CD4-positive, alpha-beta memory T cell (primary cell): ENCODE results near the gene SCAMP5. TPM values are rescaled to one million over a fixed set of nuclear protein-coding genes. Genes with fewer than 3 reads are reported as not detected.

ENCODE experiments used
- CTCF ChIA-PET: fragments of 350-600 bp; sonication (Branson Sonifier 250); formaldehyde crosslinking; loops from one replicate; lab custom pipeline; 2021; ENCODE audit warnings: inconsistent platforms; ENCODE audit not compliant: partially characterized antibody; lab: Charles Lee
- POLR2A ChIA-PET: fragments of 350-600 bp; sonication (Branson Sonifier 250); formaldehyde crosslinking; loops from one replicate; lab custom pipeline; 2021; ENCODE audit not compliant: partially characterized antibody; lab: Charles Lee
- DNase-seq, 5 donors: peaks; one replicate each; pipeline versions ENCODE4 v3.0.0 to v3.0.0-alpha.2; 2020 to 2022; ENCODE audit warnings: mixed read lengths in 1 of 5
- H3K27ac ChIP-seq: one replicate; pipeline ENCODE4 v1.7.0; 2013; ENCODE audit warnings: low read depth, low read length
- H3K27me3 ChIP-seq: 2 replicates; pipeline ENCODE4 v1.7.0; 2013; ENCODE audit warnings: mild to moderate bottlenecking, low read length, moderate library complexity; ENCODE audit not compliant: insufficient read depth
- H3K36me3 ChIP-seq: 2 replicates; pipeline ENCODE4 v1.7.0; 2013; ENCODE audit warnings: mild to moderate bottlenecking, low read length, moderate library complexity; ENCODE audit not compliant: insufficient read depth
- H3K4me1 ChIP-seq: 2 replicates; pipeline ENCODE4 v1.7.0; 2013; ENCODE audit warnings: mild to moderate bottlenecking, low read length, moderate library complexity; ENCODE audit not compliant: insufficient read depth
- H3K4me3 ChIP-seq, 2 donors: one replicate each; pipeline ENCODE4 v1.7.0; 2013; ENCODE audit warnings: low read length in 2 of 2, mild to moderate bottlenecking in 1 of 2
- H3K9me3 ChIP-seq, 2 donors: one replicate each; pipeline ENCODE4 v1.7.0; 2013; ENCODE audit warnings: low read length in 2 of 2, control low read depth in 1 of 2; ENCODE audit not compliant: control insufficient read depth in 1 of 2
- H3K27ac Mint-ChIP-seq, 7 donors: one replicate each; pipeline ENCODE4 v1.8.0; 2020 to 2021; ENCODE audit warnings: mixed read lengths in 7 of 7, mild to moderate bottlenecking in 6 of 7, inconsistent platforms in 3 of 7, moderate library complexity in 3 of 7
- H3K27me3 Mint-ChIP-seq, 2 donors: one replicate each; pipeline ENCODE4 v1.8.0; 2020 to 2021; ENCODE audit warnings: mixed read lengths in 2 of 2
- H3K36me3 Mint-ChIP-seq, 2 donors: one replicate each; pipeline ENCODE4 v1.8.0; 2020 to 2021; ENCODE audit warnings: mixed read lengths in 2 of 2, inconsistent platforms in 1 of 2, mild to moderate bottlenecking in 1 of 2
- H3K4me1 Mint-ChIP-seq, 4 donors: one replicate each; pipeline ENCODE4 v1.8.0; 2020 to 2021; ENCODE audit warnings: mixed read lengths in 4 of 4, mild to moderate bottlenecking in 1 of 4
- H3K4me3 Mint-ChIP-seq, 8 donors: one replicate each; pipeline ENCODE4 v1.8.0; 2020 to 2021; ENCODE audit warnings: mixed read lengths in 8 of 8, mild to moderate bottlenecking in 7 of 8, moderate library complexity in 6 of 8, inconsistent platforms in 3 of 8
- H3K9me3 Mint-ChIP-seq, 8 donors: one replicate each; pipeline ENCODE4 v1.8.0; 2020 to 2021; ENCODE audit warnings: mixed read lengths in 8 of 8, mild to moderate bottlenecking in 5 of 8, inconsistent platforms in 3 of 8, moderate library complexity in 1 of 8
- intact Hi-C: fragments of 100-400 bp; cut with micrococcal nuclease; formaldehyde crosslinking; loops from one replicate; pipeline ENCODE4 v1.15.1; 2023
- polyA plus RNA-seq, 2 donors: library from polyadenylated mRNA; unstranded; fragments of 300-500 nt; fragmentation: Illumina TruSeq; gene quantifications; one replicate each; pipeline ENCODE4 v1.2.3, GENCODE V29; 2021
- total RNA-seq, 2 experiments: library from RNA; stranded (reverse); gene quantifications; one replicate each; pipeline ENCODE4 v1.2.3, GENCODE V29; 2021

SCAMP5 gene
- total and polyA plus RNA-seq, 4 experiments from 2014 or later = 0.15 to 0.33 (median 0.26) TPM; not detected in 1

GRCh38 chr15:75023872-75024636, 28.7 kb downstream of the SCAMP5 start:
- peak overlapping the region; percentile 76 for H3K27ac ChIP-seq
- ChIA-PET CTCF (interaction anchor here (0.6 to 8.4 kb wide), 5 partner anchors 43 to 483 kb away, joined by 3 to 126 read pairs (median 3); partner anchors contain the start of gene C15orf39), POLR2A (interaction anchor here (0.6 to 3.6 kb wide), 18 partner anchors 19 to 624 kb away, joined by 3 to 23 read pairs (median 5); partner anchors contain the start of genes C15orf39, CLK3, COX5A and FAM219B)
- Mint-ChIP-seq H3K4me1 (peaks cover 11 to 30% (median 19%) of the 10 kb centered on the region in 4 donors), H3K9me3 (no peaks in the 10 kb centered on the region), H3K4me3 (peak overlapping the region; percentile 92 to 99 (median 96)), H3K27me3 (no peaks in the 10 kb centered on the region), H3K27ac (peak overlapping the region; percentile 71 to 97 (median 93)), H3K36me3 (peaks cover under 1 to 10% of the 10 kb centered on the region in 2 donors)
- H3K27me3 ChIP-seq = no peaks in the 10 kb centered on the region
- H3K4me3 ChIP-seq = peak overlapping the region; percentile 95 to 100
- no peaks in the 10 kb centered on the region for H3K9me3 ChIP-seq
- intact Hi-C loops = loop anchor here (1.0 to 10.0 kb wide), 9 partner anchors 29 to 1029 kb away; partner anchors contain the start of genes COX5A, EDC3, FBXO22 and MAN2C1
- H3K36me3 ChIP-seq = no peaks in the 10 kb centered on the region
- H3K4me1 ChIP-seq = peaks cover 21% of the 10 kb centered on the region
- DNase-seq = peak in 1 of 5 donors; percentile 8

- intact Hi-C loops = loop anchor here (10.0 kb wide), 3 partner anchors 340 to 1030 kb away; partner anchors contain the start of genes FBXO22, MAN2C1, PML and STOML1
Measured at GRCh38 chr15:75025107-75025506, 29.7 kb downstream of the SCAMP5 start.

GRCh38 chr15:75025548-75026260, 30.3 kb downstream of the SCAMP5 start:
- H3K36me3 ChIP-seq = peaks cover 5% of the 10 kb centered on the region
- ChIA-PET POLR2A (interaction anchor here (3.6 kb wide), 1 partner anchor 176 kb away, joined by 23 read pairs; the partner anchor contains the start of gene C15orf39), CTCF (interaction anchor here (8.4 kb wide), 1 partner anchor 181 kb away, joined by 126 read pairs; no protein-coding TSS in a partner anchor)
- H3K27me3 Mint-ChIP-seq = no peaks in the 10 kb centered on the region
- H3K9me3 ChIP-seq = no peaks in the 10 kb centered on the region
- DNase-seq = no peak
- peaks cover 28% of the 10 kb centered on the region for H3K4me1 ChIP-seq
- H3K4me3 ChIP-seq = no peak overlapping the region
- H3K27ac ChIP-seq = peak overlapping the region; percentile 14
- peaks cover 15 to 35% (median 23%) of the 10 kb centered on the region in 4 donors for H3K4me1 Mint-ChIP-seq
- H3K27ac Mint-ChIP-seq = peak overlapping the region in 5 of 7 donors; percentile 60 to 91 (median 76)
- H3K36me3 Mint-ChIP-seq = peaks cover 5 to 16% of the 10 kb centered on the region in 2 donors
- H3K27me3 ChIP-seq = no peaks in the 10 kb centered on the region
- H3K9me3 Mint-ChIP-seq = no peaks in the 10 kb centered on the region
- intact Hi-C loops = loop anchor here (1.0 to 10.0 kb wide), 4 partner anchors 183 to 1031 kb away; partner anchors contain the start of genes FBXO22, MAN2C1, PML and STOML1
- peak overlapping the region in 6 of 8 donors; percentile 64 to 98 (median 84) for H3K4me3 Mint-ChIP-seq

More at GRCh38 chr15:75025107-75025506, 29.7 kb downstream of the SCAMP5 start:
- H3K4me3 ChIP-seq = no peak overlapping the region
- peak overlapping the region; percentile 14 for H3K27ac ChIP-seq
- H3K9me3 Mint-ChIP-seq = no peaks in the 10 kb centered on the region
- H3K27me3 Mint-ChIP-seq = no peaks in the 10 kb centered on the region
- ChIA-PET CTCF (interaction anchor here (8.4 kb wide), 1 partner anchor 181 kb away, joined by 126 read pairs; no protein-coding TSS in a partner anchor), POLR2A (interaction anchor here (1.0 to 3.6 kb wide), 2 partner anchors 177 to 178 kb away, joined by 3 to 23 read pairs; partner anchors contain the start of gene C15orf39)
- H3K4me1 ChIP-seq = peaks cover 28% of the 10 kb centered on the region
- peak overlapping the region in 6 of 7 donors; percentile 60 to 91 (median 75) for H3K27ac Mint-ChIP-seq
- H3K27me3 ChIP-seq = no peaks in the 10 kb centered on the region
- H3K4me1 Mint-ChIP-seq = peaks cover 15 to 35% (median 23%) of the 10 kb centered on the region in 4 donors
- DNase-seq = no peak
- H3K9me3 ChIP-seq = no peaks in the 10 kb centered on the region
- H3K36me3 ChIP-seq = no peaks in the 10 kb centered on the region
- H3K36me3 Mint-ChIP-seq = peaks cover 4 to 14% of the 10 kb centered on the region in 2 donors
- H3K4me3 Mint-ChIP-seq = peak overlapping the region; percentile 64 to 98 (median 93)

GRCh38 chr15:75027551-75027950, 32.2 kb downstream of the SCAMP5 start:
- peak overlapping the region in 3 of 7 donors; percentile 37 to 74 (median 47) for H3K27ac Mint-ChIP-seq

GRCh38 chr15:75028991-75029377, 33.6 kb downstream of the SCAMP5 start:
- Histone ChIP-seq H3K27me3 (no peaks in the 10 kb centered on the region), H3K36me3 (peaks cover 7% of the 10 kb centered on the region), H3K9me3 (no peaks in the 10 kb centered on the region), H3K27ac (no peak overlapping the region), H3K4me3 (no peak overlapping the region), H3K4me1 (peaks cover 21% of the 10 kb centered on the region)
- peaks cover 10 to 12% of the 10 kb centered on the region in 2 donors for H3K36me3 Mint-ChIP-seq
- intact Hi-C loops = loop anchor here (1.0 to 10.0 kb wide), 4 partner anchors 175 to 1034 kb away; partner anchors contain the start of genes FBXO22, MAN2C1, PML and STOML1
- H3K4me3 Mint-ChIP-seq = peak overlapping the region in 1 of 8 donors; percentile 49
- H3K27me3 Mint-ChIP-seq = no peaks in the 10 kb centered on the region
- H3K27ac Mint-ChIP-seq = peak overlapping the region in 1 of 7 donors; percentile 71
- ChIA-PET POLR2A (interaction anchor here (0.9 to 2.3 kb wide), 6 partner anchors 172 to 415 kb away, joined by 3 to 9 read pairs (median 5); partner anchors contain the start of gene MAN2C1), CTCF (interaction anchor here (0.6 to 8.4 kb wide), 9 partner anchors 9 to 339 kb away, joined by 3 to 126 read pairs (median 5); partner anchors contain the start of gene C15orf39)
- H3K4me1 Mint-ChIP-seq = peaks cover 12 to 24% (median 18%) of the 10 kb centered on the region in 4 donors
- H3K9me3 Mint-ChIP-seq = no peaks in the 10 kb centered on the region
- DNase-seq = no peak

More at GRCh38 chr15:75027551-75027950, 32.2 kb downstream of the SCAMP5 start:
- H3K27me3 ChIP-seq = no peaks in the 10 kb centered on the region
- Mint-ChIP-seq H3K4me3 (peak overlapping the region in 1 of 8 donors; percentile 31), H3K27me3 (no peaks in the 10 kb centered on the region), H3K36me3 (peaks cover 10 to 16% of the 10 kb centered on the region in 2 donors), H3K9me3 (no peaks in the 10 kb centered on the region), H3K4me1 (peaks cover 15 to 35% (median 23%) of the 10 kb centered on the region in 4 donors)
- H3K4me3 ChIP-seq = no peak overlapping the region
- ChIA-PET CTCF (interaction anchor here (1.0 to 8.4 kb wide), 2 partner anchors 174 to 179 kb away, joined by 3 to 126 read pairs; partner anchors contain the start of gene C15orf39), POLR2A (interaction anchor here (2.3 kb wide), 1 partner anchor 340 kb away, joined by 6 read pairs; the partner anchor contains the start of gene MAN2C1)
- peaks cover 7% of the 10 kb centered on the region for H3K36me3 ChIP-seq
- intact Hi-C loops = loop anchor here (10.0 kb wide), 3 partner anchors 337 to 1033 kb away; partner anchors contain the start of genes FBXO22, MAN2C1, PML and STOML1
- no peak for DNase-seq
- no peaks in the 10 kb centered on the region for H3K9me3 ChIP-seq
- H3K4me1 ChIP-seq = peaks cover 28% of the 10 kb centered on the region
- no peak overlapping the region for H3K27ac ChIP-seq
